Activated T-cell treated with anti-CD3 and anti-CD28 coated beads for 1 hour (primary cell): ENCODE measurements around the gene OR11G2.
"Not testable (repeated sequence)": the region's sequence is repeated elsewhere in the genome, so short reads cannot be mapped to it uniquely, and the experiment has no call there.

Experiments
- DNase-seq: peaks from one replicate; pipeline ENCODE4 v3.0.0-alpha.2; 2020; ENCODE audit warnings: low read depth

OR11G2 gene

DNA sequence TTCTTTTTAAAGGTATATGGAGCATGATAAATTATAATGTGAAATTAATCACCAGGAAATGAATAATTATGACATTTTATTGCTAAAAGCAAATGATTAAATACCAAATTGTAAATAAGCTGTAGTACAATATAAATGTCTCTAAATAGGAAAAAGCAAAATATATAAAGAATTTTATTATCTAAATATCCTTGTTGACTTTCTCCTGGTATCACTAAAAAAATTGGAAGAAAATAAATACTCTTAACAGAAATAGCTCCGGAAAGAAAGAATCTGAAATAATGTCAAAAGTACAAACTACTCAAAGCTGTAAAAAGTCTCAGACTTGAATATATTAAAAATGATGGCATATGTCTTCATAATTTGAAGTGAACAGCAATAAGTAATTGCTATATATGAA is 38.0 kb downstream of the OR11G2 start, which contains the start of gene OR11H7:
Gene OR11H7, plus strand, starts transcription at position 301 of the 400 bp plus-strand sequence.
- DNase-seq: no peak

DNA sequence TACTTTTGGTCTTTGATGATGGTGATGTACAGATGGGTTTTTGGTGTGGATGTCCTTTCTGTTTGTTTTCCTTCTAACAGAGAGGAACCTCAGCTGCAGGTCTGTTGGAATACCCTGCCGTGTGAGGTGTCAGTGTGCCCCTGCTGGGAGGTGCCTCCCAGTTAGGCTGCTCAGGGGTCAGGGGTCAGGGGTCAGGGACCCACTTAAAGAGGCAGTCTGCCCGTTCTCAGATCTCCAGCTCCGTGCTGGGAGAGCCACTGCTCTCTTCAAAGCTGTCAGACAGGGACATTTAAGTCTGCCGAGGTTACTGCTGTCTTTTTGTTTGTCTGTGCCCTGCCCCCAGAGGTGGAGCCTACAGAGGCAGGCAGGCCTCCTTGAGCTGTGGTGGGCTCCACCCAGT is 44.7 kb downstream of the OR11G2 start:
- not testable (repeated sequence) for DNase-seq

- DNase-seq: no peak
Measured at GRCh38 chr14:20247646-20248246, 57.0 kb downstream of the OR11G2 start.
